Measurements from ENCODE around the gene ADIPOQ.
"Not testable (repeated sequence)": the region's sequence is repeated elsewhere in the genome, so short reads cannot be mapped to it uniquely, and the experiment has no call there.

Gene ADIPOQ

DNA sequence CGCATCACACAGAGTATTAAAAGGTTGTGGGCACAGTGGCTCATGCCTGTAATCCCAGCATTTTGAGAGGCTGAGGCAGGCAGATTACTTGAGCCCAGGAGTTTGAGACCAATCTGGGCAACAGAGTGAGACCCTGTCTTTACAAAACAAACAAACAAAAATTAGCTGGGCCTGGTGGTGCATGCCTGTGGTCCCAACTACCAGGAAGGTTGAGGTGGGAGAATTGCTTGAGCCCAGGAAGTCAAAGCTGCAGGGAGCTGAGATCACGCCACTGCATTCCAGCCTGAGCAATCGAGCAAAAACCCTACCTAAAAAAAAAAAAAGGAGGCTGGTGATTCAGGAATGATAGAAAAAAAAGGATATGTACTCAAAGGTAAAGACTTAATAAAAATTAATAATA, 59.6 kb downstream of the ADIPOQ start:
- no peak for DNase-seq (ENCODE audit: low read depth in 2 of 2)

DNA sequence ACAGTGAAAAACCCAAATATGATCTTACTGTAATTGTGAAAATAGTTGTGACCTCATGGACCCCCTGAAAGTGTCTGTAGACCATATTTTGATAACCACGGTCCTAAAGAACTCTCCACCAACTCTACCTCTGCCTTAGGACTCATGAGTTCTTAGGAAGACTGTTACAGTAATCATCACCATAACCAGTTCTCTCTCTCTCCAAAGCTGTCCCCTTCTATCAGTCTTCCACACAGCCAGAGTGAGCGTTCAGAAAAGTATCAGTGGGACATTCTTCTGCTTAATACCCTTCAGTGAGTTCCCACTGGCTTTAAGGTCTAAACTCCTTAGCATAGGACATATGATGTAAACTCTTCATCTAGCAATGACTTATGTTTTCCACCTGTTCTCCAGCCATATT, 60.2 kb downstream of the ADIPOQ start:
- no peak for DNase-seq (ENCODE audit: low read depth in 2 of 2)

DNA sequence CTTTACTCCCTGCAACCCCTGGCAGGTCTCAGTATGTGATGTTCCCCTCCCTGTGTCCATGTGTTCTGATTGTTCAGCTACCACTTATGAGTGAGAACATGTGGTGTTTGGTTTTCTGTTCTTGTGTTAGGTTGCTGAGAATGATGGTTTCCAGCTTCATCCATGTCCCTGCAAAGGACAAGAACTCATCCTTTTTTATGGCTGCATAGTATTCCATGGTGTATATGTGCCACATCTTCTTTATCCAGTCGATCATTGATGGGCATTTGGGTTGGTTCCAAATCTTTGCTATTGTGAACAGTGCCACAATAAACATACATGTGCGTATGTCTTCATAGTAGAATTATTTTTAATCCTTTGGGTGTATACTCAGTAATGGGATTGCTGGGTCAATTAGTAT, 61.2 kb downstream of the ADIPOQ start:
- DNase-seq (ENCODE audit: low read depth in 2 of 2) = not testable (repeated sequence)

- not testable (repeated sequence) for DNase-seq (ENCODE audit: low read depth in 2 of 2)
Measured at GRCh38 chr3:186907075-186907474, 64.6 kb downstream of the ADIPOQ start.

Measured in stimulated activated CD8-positive, alpha-beta memory T cell treated with anti-CD3 and anti-CD28 coated beads, Interleukin-2, amount 100 ng/mL, for 48 hours (primary cell).